Stimulated activated CD4-positive, alpha-beta T cell treated with anti-CD3 and anti-CD28 coated beads, Interleukin-2, amount 100 ng/mL, for 24 hours (primary cell): ENCODE measurements around the gene ERMARD.
"Not testable (repeated sequence)": the region's sequence is repeated elsewhere in the genome, so short reads cannot be mapped to it uniquely, and the experiment has no call there.

Experiments
- DNase-seq, 2 donors: peaks; one replicate each; pipeline ENCODE4 v3.0.0-alpha.2; 2020

ERMARD gene

DNA sequence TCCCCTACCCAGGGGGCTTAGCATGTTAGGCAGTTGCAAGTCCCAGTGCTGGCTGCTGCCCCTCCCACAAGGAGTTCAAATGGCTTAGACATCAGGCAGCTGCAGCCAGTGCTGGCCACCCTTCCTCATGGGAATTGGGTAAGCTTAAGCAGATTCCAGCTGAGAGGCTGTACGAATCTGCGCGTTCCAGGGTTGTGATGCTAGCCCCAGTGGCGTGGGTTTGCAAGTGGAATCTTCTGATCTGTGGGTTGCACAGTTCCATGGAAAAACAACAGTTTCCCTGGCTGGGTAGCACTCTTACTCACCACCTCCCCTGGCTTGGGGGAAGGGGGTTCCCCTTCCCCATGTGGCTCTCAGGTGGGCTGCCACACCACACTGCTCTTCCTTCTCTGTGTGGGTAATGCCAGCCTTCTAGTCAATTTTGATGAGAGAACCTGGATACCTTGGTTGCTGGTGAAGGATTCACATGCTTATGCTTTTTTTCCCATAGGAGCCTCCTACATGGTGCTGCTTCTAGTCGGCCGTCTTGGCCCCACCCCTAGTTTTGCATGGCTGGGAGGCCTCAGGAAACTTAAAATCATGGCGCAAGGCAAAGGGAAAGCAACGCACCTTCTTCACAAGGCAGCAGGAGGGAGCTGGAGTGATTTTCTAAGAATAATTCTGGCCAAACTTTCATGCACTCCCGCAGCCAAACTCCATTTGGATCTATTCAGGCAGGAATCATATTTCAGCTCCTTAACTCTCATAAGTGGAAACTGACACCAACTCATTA is 13.0 kb upstream of the ERMARD start:
- no peak for DNase-seq

- DNase-seq = no peak
Measured at GRCh38 chr6:169738976-169739529, 12.4 kb upstream of the ERMARD start.

DNA sequence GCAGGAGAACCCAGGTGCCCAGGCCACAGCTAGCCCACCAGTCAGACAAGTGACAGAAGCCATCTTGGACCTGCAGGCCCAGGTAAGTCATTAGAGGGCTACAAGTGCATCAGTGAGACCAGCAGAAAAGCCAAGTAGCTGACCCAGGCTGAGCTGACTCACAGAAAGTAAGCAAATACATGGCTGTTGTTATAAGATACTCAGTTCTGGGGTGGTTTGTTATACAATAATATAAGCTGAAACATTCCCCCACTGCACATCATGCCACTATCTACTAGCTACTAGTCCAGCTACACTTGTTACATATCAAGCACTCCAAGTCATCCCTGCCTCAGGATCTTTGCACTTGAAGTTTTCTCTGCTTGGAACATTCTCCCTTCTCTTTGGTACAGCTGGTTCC is 10.1 kb upstream of the ERMARD start:
- no peak for DNase-seq

- no peak for DNase-seq
Measured at GRCh38 chr6:169745405-169745804, 6.0 kb upstream of the ERMARD start.

DNA sequence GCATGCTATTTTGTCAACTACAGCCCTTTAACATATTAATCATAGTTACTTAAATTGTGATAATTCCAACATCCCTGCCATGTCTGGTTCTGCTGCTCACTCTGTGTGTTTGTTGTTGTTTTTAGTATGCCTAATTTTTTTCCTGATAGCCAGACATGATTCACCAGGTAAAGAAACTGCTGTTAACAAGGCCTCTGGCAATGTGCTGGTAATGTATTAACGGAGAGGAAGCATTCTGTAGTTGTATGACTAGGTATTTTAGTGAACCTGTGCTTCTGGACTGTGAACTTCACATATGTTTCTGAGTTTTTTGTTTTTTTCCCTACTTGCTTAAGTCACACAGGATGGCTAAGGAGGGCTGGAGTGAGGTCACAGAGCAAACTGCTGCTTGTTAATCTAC is 4.9 kb upstream of the ERMARD start:
- DNase-seq = no peak

GRCh38 chr6:169752074-169752623 is 727 bp downstream of the ERMARD start:
- peak; percentile 17 to 19 for DNase-seq

GRCh38 chr6:169755162-169755561 is 3.7 kb downstream of the ERMARD start:
- DNase-seq = no peak

DNA sequence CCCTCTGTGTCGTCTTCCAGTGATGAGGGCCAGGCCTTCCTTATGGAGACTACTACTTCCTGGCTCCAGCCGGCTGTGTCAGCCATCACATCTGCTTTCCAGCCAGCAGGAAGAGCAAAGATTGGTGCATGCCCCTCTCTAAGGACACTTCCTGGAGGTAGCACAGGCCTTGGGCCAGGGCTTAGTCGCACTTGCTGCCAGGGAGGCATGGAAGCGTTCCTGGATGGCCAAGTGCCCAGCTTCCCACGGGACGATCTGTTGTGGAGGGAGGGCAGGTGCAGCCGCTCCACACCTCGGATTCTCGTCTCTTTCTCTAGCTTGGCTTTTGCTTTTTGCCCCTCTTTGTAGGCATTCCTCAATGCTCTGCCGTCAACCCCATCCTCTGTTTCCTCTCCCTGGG is 11.9 kb downstream of the ERMARD start:
- no peak for DNase-seq

GRCh38 chr6:169763881-169764280 is 12.5 kb downstream of the ERMARD start:
- no peak for DNase-seq

DNA sequence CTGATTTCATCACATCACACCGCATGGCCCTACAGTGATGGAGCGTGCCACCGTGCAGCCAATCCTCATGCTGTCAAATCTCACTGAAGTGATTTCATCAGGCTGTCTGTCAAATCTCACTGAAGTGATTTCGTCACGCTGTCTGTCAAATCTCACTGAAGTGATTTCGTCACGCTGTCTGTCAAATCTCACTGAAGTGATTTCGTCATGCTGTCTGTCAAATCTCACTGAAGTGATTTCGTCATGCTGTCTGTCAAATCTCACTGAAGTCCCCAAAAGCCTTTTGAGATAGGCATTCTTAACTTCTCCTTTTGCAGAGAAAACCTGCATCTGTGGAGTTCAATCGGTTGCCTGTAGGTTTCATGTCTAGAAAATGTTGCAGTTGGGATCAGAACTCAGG is 14.4 kb downstream of the ERMARD start:
- DNase-seq = not testable (repeated sequence)

GRCh38 chr6:169766232-169766631 is 14.8 kb downstream of the ERMARD start:
- DNase-seq = no peak

DNA sequence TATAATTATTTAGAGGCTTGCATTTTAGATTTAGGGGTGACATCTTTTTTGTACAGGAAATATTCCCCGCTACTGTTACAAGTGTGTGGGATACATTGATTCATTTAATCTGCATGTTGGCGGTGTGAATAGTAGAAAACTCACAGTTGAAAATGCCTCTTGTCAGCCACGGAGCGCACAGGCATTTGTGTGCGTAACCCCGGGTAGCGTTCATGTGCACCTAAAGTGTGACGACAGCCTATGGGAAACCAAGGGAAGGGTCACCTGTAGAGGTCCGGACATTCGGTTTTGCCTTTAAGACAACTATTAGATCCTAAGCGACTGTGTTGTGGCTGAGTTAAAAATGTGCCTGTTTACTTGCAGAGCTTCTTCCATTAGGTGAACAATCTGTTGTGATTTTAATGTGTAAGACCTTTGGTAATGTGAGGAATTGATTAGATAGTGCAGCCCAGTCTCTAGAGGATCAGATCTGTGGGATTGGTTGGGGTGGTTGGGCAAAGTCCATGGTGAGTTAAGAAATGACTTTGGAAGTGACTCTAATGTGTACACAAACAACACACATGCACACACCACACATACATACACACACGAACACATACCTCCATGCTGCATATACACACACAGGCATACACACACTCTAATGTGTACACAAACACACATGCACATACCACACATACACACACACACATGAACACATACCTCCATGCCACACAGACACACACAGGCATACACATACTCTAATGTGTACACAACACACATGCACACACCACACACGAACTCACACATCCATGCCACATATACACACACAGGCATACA is 15.7 kb downstream of the ERMARD start:
- DNase-seq = no peak

GRCh38 chr6:169774347-169774746 is 22.9 kb downstream of the ERMARD start:
- no peak for DNase-seq

- no peak for DNase-seq
Measured at GRCh38 chr6:169775321-169775720, 23.9 kb downstream of the ERMARD start.

DNA sequence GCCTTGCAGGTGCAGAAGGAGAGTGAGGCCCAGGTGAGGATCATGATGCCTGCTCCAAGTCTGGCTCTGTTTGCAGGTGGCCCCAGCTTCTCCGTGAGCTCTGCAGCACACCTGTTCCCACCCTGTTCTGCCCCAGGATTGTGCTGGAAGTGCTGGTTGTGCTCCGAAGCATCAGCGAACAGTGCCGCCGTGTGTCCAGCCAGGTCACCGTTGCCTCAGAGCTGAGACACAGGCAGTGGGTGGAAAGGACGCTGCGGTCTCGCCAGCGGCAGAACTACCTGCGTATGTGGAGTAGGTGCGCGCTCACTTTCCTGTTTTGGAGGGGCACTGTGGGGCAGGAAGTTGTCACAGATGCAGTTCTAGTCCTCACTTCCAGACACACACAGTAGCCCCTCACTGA is 25.0 kb downstream of the ERMARD start:
- DNase-seq = no peak

GRCh38 chr6:169777896-169778295 is 26.5 kb downstream of the ERMARD start:
- DNase-seq = no peak

GRCh38 chr6:169778646-169779045 is 27.2 kb downstream of the ERMARD start:
- no peak for DNase-seq

GRCh38 chr6:169779092-169779815 is 27.8 kb downstream of the ERMARD start:
- no peak for DNase-seq

DNA sequence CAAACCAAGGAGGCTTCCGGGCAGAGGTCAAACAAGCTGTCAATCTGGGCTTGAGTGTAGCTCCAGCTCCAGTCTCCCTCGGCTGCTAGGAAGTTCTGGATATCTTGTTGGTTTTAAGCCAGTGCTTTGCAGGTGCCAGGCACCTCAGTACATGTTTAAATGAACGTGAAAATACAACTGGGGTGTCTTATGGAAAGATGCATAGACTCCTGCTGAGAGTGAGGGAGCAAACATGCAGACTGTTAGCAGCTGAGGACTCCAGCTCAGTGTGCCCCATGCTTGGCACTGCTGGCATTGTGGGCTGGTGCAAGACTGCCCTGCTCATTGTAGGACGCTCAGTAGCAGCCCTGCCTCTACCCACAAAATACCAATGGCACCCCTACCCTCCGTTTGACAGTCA is 28.5 kb downstream of the ERMARD start:
- DNase-seq = no peak

DNA sequence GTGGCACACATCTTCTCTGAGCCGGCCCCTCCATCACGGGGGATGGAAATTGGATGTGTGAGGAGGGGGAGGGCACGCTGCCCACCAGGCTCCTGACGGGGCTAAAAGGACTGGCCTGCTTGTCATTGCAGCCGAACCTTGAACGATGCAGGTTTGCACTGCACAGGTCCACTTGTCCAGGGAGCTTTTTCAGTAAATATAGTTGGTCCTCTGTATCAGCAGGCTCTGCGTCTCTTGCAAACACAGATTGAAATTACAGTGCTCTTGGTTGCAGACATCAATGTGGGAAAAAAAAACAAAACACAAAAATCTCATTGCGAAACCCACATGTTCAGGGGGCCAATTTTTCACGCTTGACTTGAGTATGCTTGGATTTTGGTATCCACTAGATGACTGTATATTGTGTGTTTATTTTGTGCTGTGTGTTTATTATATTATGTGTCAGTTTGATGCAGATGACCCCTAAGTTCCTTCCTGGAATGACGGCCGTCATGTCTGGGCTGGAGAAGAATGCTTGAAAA is 29.2 kb downstream of the ERMARD start:
- no peak for DNase-seq

DNA sequence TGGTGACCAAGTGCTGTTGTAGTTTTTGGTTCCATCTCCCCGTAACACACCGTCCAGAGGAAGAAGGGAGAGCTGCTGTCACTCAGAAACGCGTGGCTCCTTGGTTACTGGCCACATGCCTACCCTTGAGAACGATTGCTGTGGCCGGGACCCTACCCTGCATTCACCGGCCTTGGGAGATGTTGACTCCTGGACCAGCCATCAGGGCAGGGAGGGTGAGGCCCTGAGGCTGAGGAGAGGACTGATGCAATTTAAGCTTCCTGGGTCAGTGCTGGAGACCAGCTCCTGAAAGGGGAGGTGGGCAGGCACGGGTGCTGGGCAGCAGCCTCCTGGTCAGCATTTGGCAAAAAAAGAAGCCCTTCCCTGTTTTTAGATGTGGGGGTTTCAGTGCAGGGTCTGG is 31.5 kb downstream of the ERMARD start:
- DNase-seq = no peak

DNA sequence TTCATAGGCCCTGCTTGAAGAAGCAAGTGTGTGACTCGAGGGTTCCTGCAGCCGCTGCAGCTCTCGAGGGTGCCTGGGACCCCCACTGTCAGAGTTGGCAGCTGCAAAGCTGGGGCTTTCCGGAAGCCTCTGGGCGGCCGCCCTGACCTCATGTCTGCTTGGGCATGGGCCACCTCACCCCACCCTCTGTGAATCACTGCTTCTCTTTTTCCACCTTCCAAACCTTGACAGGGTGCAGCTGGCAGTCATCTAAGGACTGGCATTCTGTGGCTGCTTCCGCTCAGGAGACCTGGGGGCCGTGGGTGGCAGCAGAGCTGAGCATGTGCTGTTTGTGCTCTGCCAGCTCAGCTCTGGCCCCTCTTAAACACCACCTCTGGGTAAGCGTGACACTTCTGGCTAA is 32.0 kb downstream of the ERMARD start:
- no peak for DNase-seq
